AG09319 (cell line): ENCODE results near the gene GRM2.

Source experiments
- DNase-seq: peaks from one replicate; pipeline ENCODE4 v3.0.0-alpha.2; 2010; ENCODE audit warnings: low read depth; ENCODE audit errors: extremely low read depth
- CTCF ChIP-seq: IDR thresholded peaks from 2 replicates; pipeline ENCODE4 v1.5.1; 2011; ENCODE audit warnings: low read depth, mild to moderate bottlenecking, inconsistent platforms, low read length, moderate library complexity

Gene GRM2

GRCh38 chr3:51712511-51712931, 5.7 kb downstream of the GRM2 start:
- no peak for DNase-seq
- no peak for TF ChIP-seq CTCF

GRCh38 chr3:51712963-51713362, 6.1 kb downstream of the GRM2 start:
- DNase-seq = no peak

GRCh38 chr3:51715231-51715976, 8.5 kb downstream of the GRM2 start:
- no peak for TF ChIP-seq CTCF
- no peak for DNase-seq

More at GRCh38 chr3:51712963-51713362, 6.1 kb downstream of the GRM2 start:
- no peak for TF ChIP-seq CTCF

GRCh38 chr3:51715977-51716294, 9.1 kb downstream of the GRM2 start:
- no peak for TF ChIP-seq CTCF
- no peak for DNase-seq

- no peak for DNase-seq
- TF ChIP-seq CTCF = no peak
Measured at GRCh38 chr3:51716805-51717204, 9.9 kb downstream of the GRM2 start.

- DNase-seq = no peak
- TF ChIP-seq CTCF = no peak
Measured at GRCh38 chr3:51717446-51717845, 10.6 kb downstream of the GRM2 start.

- TF ChIP-seq CTCF = no peak
- DNase-seq = no peak
Measured at GRCh38 chr3:51717947-51718346, 11.1 kb downstream of the GRM2 start.
